Prostate gland (tissue), 2 donors: ENCODE results near the gene VPS8. TPM values are rescaled to one million over a fixed set of nuclear protein-coding genes. Genes with fewer than 3 reads are reported as not detected.

ENCODE experiments used
- DNase-seq: peaks from one replicate; pipeline ENCODE4 v3.0.0-alpha.2; 2019; ENCODE audit warnings: low spot score
- H3K27ac ChIP-seq, 2 donors: fragments of 200-600 bp; sonication (generic); 2 replicates each; pipeline ENCODE4 v1.5.1; 2017 to 2019
- H3K27me3 ChIP-seq: fragments of 200-600 bp; sonication (generic); replicated peaks from 2 replicates; pipeline ENCODE4 v1.5.1; 2019; ENCODE audit not compliant: insufficient read depth
- H3K36me3 ChIP-seq, 2 donors: fragments of 200-600 bp; sonication (generic); 1 replicate in 1 of 2; 2 replicates in 1 of 2; pipeline versions ENCODE4 v1.5.1 to v1.8.1; 2017 to 2019
- H3K4me1 ChIP-seq: fragments of 200-600 bp; sonication (generic); replicated peaks from 2 replicates; pipeline ENCODE4 v1.5.1; 2019
- H3K4me3 ChIP-seq, 2 donors: fragments of 200-600 bp; sonication (generic); 2 replicates each; pipeline ENCODE4 v1.5.1; 2017 to 2019
- H3K9me3 ChIP-seq: fragments of 200-600 bp; sonication (generic); 2 replicates; pipeline ENCODE4 v1.5.1; 2017
- POLR2A ChIP-seq: fragments of 450-650 bp; IDR thresholded peaks from one replicate; pipeline ENCODE4 v1.6.1; 2016; ENCODE audit warnings: antibody characterized with exemption, mild to moderate bottlenecking
- POLR2AphosphoS5 ChIP-seq: sonication (generic); formaldehyde crosslinking; IDR thresholded peaks from one replicate; pipeline ENCODE4 v1.6.1; 2017; ENCODE audit warnings: antibody characterized with exemption
- WGBS: methylation state at CpG from one replicate; pipeline ENCODE4 v1.1.5; 2018; 5-methylcytosine and 5-hydroxymethylcytosine counted together
- intact Hi-C: fragments of 100-400 bp; cut with DNase I; formaldehyde crosslinking; loops from one replicate; pipeline ENCODE4 v1.14.2; 2022
- total RNA-seq, 2 donors: library from RNA; depleted of rRNA; stranded (reverse); fragments of >200 nt; gene quantifications; one replicate each; pipeline ENCODE4 v1.1.0, GENCODE V29; 2016
- TF ChIP-seq, protein P1 (sequence below), 4 experiments: fragments of 200-600 bp in 2 of 4; fragments of 450-650 bp in 2 of 4; sonication (generic) in 2 of 4; IDR thresholded peaks; 1 replicate in 3 of 4; 2 replicates in 1 of 4; pipeline ENCODE4 v1.5.1; 2016 to 2019; ENCODE audit warnings: antibody characterized with exemption in 4 of 4, mild to moderate bottlenecking in 2 of 4, moderate library complexity in 2 of 4

Gene VPS8
- total RNA-seq, 2 donors from 2014 or later, result 36.7 to 70.6 TPM

DNA sequence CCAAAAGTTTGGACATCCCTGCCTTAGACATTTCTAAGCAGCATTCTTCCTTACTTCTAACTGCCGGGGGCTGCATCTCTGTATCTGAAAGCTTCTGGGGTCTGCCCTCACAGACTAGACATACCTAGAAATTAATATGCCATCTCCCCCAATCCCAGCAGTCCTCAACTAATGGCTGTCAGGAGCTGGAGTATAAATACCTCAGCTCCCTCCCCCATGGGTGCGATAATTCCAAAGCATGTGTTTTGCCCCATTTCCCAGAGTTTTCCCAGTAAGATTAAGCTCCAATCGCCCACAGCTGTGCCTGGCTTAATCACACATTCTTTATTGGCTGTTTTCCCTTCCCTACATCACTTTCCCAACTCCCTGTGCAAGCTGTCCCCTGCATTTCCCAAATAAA, 13.8 kb upstream of the VPS8 start:
- H3K9me3 ChIP-seq, result no peaks in the 10 kb centered on the region
- no peak overlapping the region for H3K4me3 ChIP-seq

GRCh38 chr3:184800349-184800930, 11.5 kb upstream of the VPS8 start:
- no peaks in the 10 kb centered on the region for H3K4me1 ChIP-seq
- no peak overlapping the region for H3K27ac ChIP-seq
- no peak for DNase-seq
- no peaks in the 10 kb centered on the region for H3K9me3 ChIP-seq
- no peaks in the 10 kb centered on the region for H3K27me3 ChIP-seq
- intact Hi-C loops, result no loop called here
- H3K36me3 ChIP-seq, result no peaks in the 10 kb centered on the region
- WGBS, result 92% methylated on average over 6 of the region's 6 CpGs
- TF ChIP-seq POLR2AphosphoS5 (no peak), POLR2A (no peak)
- TF ChIP-seq, protein P1, sequence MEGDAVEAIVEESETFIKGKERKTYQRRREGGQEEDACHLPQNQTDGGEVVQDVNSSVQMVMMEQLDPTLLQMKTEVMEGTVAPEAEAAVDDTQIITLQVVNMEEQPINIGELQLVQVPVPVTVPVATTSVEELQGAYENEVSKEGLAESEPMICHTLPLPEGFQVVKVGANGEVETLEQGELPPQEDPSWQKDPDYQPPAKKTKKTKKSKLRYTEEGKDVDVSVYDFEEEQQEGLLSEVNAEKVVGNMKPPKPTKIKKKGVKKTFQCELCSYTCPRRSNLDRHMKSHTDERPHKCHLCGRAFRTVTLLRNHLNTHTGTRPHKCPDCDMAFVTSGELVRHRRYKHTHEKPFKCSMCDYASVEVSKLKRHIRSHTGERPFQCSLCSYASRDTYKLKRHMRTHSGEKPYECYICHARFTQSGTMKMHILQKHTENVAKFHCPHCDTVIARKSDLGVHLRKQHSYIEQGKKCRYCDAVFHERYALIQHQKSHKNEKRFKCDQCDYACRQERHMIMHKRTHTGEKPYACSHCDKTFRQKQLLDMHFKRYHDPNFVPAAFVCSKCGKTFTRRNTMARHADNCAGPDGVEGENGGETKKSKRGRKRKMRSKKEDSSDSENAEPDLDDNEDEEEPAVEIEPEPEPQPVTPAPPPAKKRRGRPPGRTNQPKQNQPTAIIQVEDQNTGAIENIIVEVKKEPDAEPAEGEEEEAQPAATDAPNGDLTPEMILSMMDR (IDR thresholded peaks at IDR 0.05), result no peak
- no peak overlapping the region for H3K4me3 ChIP-seq

More for the DNA sequence above, 13.8 kb upstream of the VPS8 start:
- 88% methylated on average over 3 of the region's 3 CpGs for WGBS
- H3K27me3 ChIP-seq, result no peaks in the 10 kb centered on the region
- no peaks in the 10 kb centered on the region for H3K4me1 ChIP-seq
- no peak for DNase-seq
- no peak overlapping the region for H3K27ac ChIP-seq
- intact Hi-C loops, result no loop called here
- H3K36me3 ChIP-seq, result no peaks in the 10 kb centered on the region
- TF ChIP-seq, protein P1 (IDR thresholded peaks at IDR 0.05), result no peak
- TF ChIP-seq POLR2A (no peak), POLR2AphosphoS5 (no peak)

GRCh38 chr3:184801241-184801785, 10.7 kb upstream of the VPS8 start:
- Histone ChIP-seq H3K4me3 (no peak overlapping the region), H3K4me1 (no peaks in the 10 kb centered on the region), H3K27me3 (no peaks in the 10 kb centered on the region), H3K36me3 (no peaks in the 10 kb centered on the region), H3K9me3 (no peaks in the 10 kb centered on the region), H3K27ac (no peak overlapping the region)
- no peak for DNase-seq
- intact Hi-C loops, result no loop called here
- WGBS, result 61% methylated on average over 4 of the region's 4 CpGs
- TF ChIP-seq POLR2AphosphoS5 (no peak), POLR2A (no peak)
- TF ChIP-seq, protein P1 (IDR thresholded peaks at IDR 0.05), result no peak

DNA sequence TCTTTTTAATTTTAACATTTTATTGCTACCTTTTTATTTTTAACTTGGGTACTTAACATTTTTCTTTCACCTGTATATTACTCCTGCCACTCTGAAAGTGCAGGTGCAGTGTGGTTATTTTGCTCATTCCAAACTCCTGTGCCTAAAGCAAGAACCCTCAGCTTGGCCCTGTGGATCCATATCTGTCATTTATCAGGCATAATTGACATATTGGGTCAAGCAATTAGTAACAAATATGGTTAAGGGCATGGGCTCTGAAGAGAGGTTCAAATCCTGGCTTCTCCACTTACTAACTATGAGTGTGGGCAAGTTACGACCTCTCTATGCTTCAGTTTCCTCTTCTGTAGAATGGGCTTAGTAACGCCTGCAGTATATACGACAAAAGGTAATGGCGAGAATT, 9.8 kb upstream of the VPS8 start:
- H3K27ac ChIP-seq, result no peak overlapping the region
- TF ChIP-seq, protein P1 (IDR thresholded peaks at IDR 0.05), result no peak
- no peak for TF ChIP-seq POLR2AphosphoS5
- no peak for TF ChIP-seq POLR2A
- no peaks in the 10 kb centered on the region for H3K9me3 ChIP-seq
- no peaks in the 10 kb centered on the region for H3K4me1 ChIP-seq
- intact Hi-C loops, result no loop called here
- no peaks in the 10 kb centered on the region for H3K27me3 ChIP-seq
- no peak overlapping the region for H3K4me3 ChIP-seq
- H3K36me3 ChIP-seq, result no peaks in the 10 kb centered on the region
- 92% methylated on average over 4 of the region's 4 CpGs for WGBS
- no peak for DNase-seq

DNA sequence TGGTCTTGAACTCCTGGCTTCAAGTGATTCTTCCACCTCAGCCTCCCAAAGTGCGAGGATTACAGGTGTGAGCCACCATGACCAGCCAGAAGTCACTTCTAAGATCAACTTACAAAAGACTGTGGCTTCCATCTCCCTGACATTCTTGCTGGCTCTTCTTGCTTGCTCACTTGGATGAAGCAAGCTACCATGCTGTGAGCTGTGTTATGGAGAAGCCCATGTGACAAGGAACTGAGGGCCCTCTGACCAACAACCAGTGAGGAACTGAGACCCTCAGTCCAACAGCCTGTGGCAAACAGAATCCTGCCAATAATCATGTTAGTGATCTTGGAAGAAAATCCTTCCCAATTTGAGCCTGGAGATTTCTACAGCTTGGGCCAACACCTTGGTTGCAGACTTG, 7.2 kb upstream of the VPS8 start:
- TF ChIP-seq POLR2A, result no peak
- TF ChIP-seq, protein P1 (IDR thresholded peaks at IDR 0.05), result no peak
- no peak for TF ChIP-seq POLR2AphosphoS5
- 100% methylated on average over 1 of the region's 1 CpG for WGBS
- H3K4me1 ChIP-seq, result no peaks in the 10 kb centered on the region

More for the DNA sequence above, 7.2 kb upstream of the VPS8 start:
- intact Hi-C loops, result no loop called here
- no peak for DNase-seq
- Histone ChIP-seq H3K27me3 (no peaks in the 10 kb centered on the region), H3K4me3 (no peak overlapping the region), H3K9me3 (no peaks in the 10 kb centered on the region), H3K36me3 (no peaks in the 10 kb centered on the region), H3K27ac (no peak overlapping the region)
